B cell (primary cell): ENCODE measurements around the gene AP3D1.

Source experiments
- CTCF ChIP-seq: fragments of 200-600 bp; IDR thresholded peaks from one replicate; pipeline ENCODE4 v1.8.0; 2022; ENCODE audit warnings: antibody characterized with exemption, mild to moderate bottlenecking
- EZH2 ChIP-seq: IDR thresholded peaks from 2 replicates; pipeline ENCODE4 v1.6.1; 2012; ENCODE audit warnings: borderline replicate concordance, low read depth, mild to moderate bottlenecking, moderate library complexity, low read length; ENCODE audit not compliant: insufficient read depth, poor library complexity, severe bottlenecking

GRCh38 chr19:2121416-2122051, 29.8 kb downstream of the AP3D1 start:
- no peak for TF ChIP-seq CTCF
- no peak for TF ChIP-seq EZH2
